Lung (tissue), 12 donors: Measurements from ENCODE around the gene CAPN11. TPM values are rescaled to one million over a fixed set of nuclear protein-coding genes. Genes with fewer than 3 reads are reported as not detected.

Source experiments
- ATAC-seq: fragments of 200-7000 bp; cut with Tn5 transposase; one replicate; pipeline ENCODE4 v1.9.1; 2020; ENCODE audit warnings: moderate number of reproducible peaks; ENCODE audit not compliant: insufficient read depth, low FRiP score
- DNase-seq, 3 donors: peaks; one replicate each; pipeline ENCODE4 v3.0.0-alpha.2; 2013 to 2017
- H3K27ac ChIP-seq, 2 donors: one replicate each; pipeline ENCODE4 v1.5.1; 2013; ENCODE audit warnings: mild to moderate bottlenecking in 2 of 2, moderate library complexity in 2 of 2, control low read depth in 1 of 2, inconsistent platforms in 1 of 2, low read depth in 1 of 2, low read length in 1 of 2
- H3K27me3 ChIP-seq, 3 donors: one replicate each; pipeline ENCODE4 v1.5.1; 2013; ENCODE audit warnings: low read length in 2 of 3; ENCODE audit not compliant: control insufficient read depth in 3 of 3, insufficient read depth in 3 of 3
- H3K36me3 ChIP-seq, 4 donors: one replicate each; pipeline ENCODE4 v1.5.1; 2013; ENCODE audit warnings: low read length in 4 of 4, mild to moderate bottlenecking in 1 of 4, moderate library complexity in 1 of 4; ENCODE audit not compliant: control insufficient read depth in 4 of 4, insufficient read depth in 4 of 4
- H3K4me1 ChIP-seq, 5 donors: one replicate each; pipeline ENCODE4 v1.5.1; 2013; ENCODE audit warnings: low read length in 5 of 5, mild to moderate bottlenecking in 2 of 5, moderate library complexity in 1 of 5; ENCODE audit not compliant: control insufficient read depth in 5 of 5, insufficient read depth in 5 of 5
- H3K4me3 ChIP-seq: one replicate; pipeline ENCODE4 v1.5.1; 2013; ENCODE audit warnings: mild to moderate bottlenecking, control low read depth, moderate library complexity
- H3K9ac ChIP-seq, 2 donors: one replicate each; pipeline ENCODE4 v1.5.1; 2013; ENCODE audit warnings: low read length in 2 of 2, control low read depth in 1 of 2; ENCODE audit not compliant: insufficient read depth in 1 of 2
- H3K9me3 ChIP-seq, 4 donors: one replicate each; pipeline ENCODE4 v1.5.1; 2013; ENCODE audit warnings: low read length in 3 of 4, mild to moderate bottlenecking in 1 of 4, moderate library complexity in 1 of 4; ENCODE audit not compliant: control insufficient read depth in 4 of 4, insufficient read depth in 3 of 4
- CTCF ChIP-seq: IDR thresholded peaks from 2 replicates; pipeline ENCODE4 v1.5.1; 2012; ENCODE audit warnings: mild to moderate bottlenecking; ENCODE audit errors: control extremely low read depth, extremely low read depth
- WGBS, 2 donors: extraction: QIAGEN DNeasy Blood & Tissue Kit; methylation state at CpG; one replicate each; pipeline ENCODE4 v1.1.7; 2013; 5-methylcytosine and 5-hydroxymethylcytosine counted together
- polyA plus RNA-seq, 2 donors: library from polyadenylated mRNA; stranded (reverse); fragments of 200-250 nt; gene quantifications; one replicate each; pipeline ENCODE4 v1.2.1, GENCODE V29; 2013
- total RNA-seq, 2 donors: library from RNA; depleted of rRNA in 1 of 2; stranded (reverse); fragments of >200 nt in 1 of 2; gene quantifications; one replicate each; pipeline ENCODE4 v1.2.1, GENCODE V29; 2014 to 2021
- donor health status: control.
- donor health status: control.
- donor health status: Bipolar disorder and iron deficiency.
- donor health status: healthy.
- donor health status: DM: yes; HTN: yes; CAD: no.

CAPN11 gene
- total and polyA plus RNA-seq, 4 donors, result 0.07 to 0.30 (median 0.15) TPM; not detected in 1

- H3K4me1 ChIP-seq, result peaks cover 0 to 6% (median 0%) of the 10 kb centered on the region in 5 donors
- H3K27ac ChIP-seq, result no peak overlapping the region
- DNase-seq (no peak), ATAC-seq (no peak)
- H3K4me3 ChIP-seq, result no peak overlapping the region
- no peak for TF ChIP-seq CTCF
- H3K9ac ChIP-seq, result no peak overlapping the region
- peaks cover 14 to 41% (median 26%) of the 10 kb centered on the region in 4 donors for H3K36me3 ChIP-seq
- H3K9me3 ChIP-seq, result peaks cover 0 to 1% (median 0%) of the 10 kb centered on the region in 4 donors
- H3K27me3 ChIP-seq, result no peaks in the 10 kb centered on the region
These were observed 12.8 kb upstream of the CAPN11 start for GRCh38 chr6:44145839-44146238.

- no peak for ATAC-seq
- H3K27ac ChIP-seq, result no peak overlapping the region
- no peak for TF ChIP-seq CTCF
- no peak overlapping the region for H3K4me3 ChIP-seq
- WGBS, 2 donors, result 94 to 97% methylated on average over 10 of the region's 10 CpGs
- DNase-seq, result no peak
- H3K9ac ChIP-seq, result no peak overlapping the region
- peaks cover 0 to 1% (median 0%) of the 10 kb centered on the region in 4 donors for H3K9me3 ChIP-seq
- peaks cover 7 to 40% (median 23%) of the 10 kb centered on the region in 4 donors for H3K36me3 ChIP-seq
- peaks cover 0 to 6% (median 0%) of the 10 kb centered on the region in 5 donors for H3K4me1 ChIP-seq
- H3K27me3 ChIP-seq, result no peaks in the 10 kb centered on the region
These were observed 11.9 kb upstream of the CAPN11 start for GRCh38 chr6:44146685-44147084.

- DNase-seq (no peak), ATAC-seq (no peak)
- Histone ChIP-seq H3K4me1 (peaks cover 0 to 6% (median 0%) of the 10 kb centered on the region in 5 donors), H3K27ac (no peak overlapping the region), H3K36me3 (peaks cover 7 to 40% (median 23%) of the 10 kb centered on the region in 4 donors), H3K9me3 (peaks cover 0 to 1% (median 0%) of the 10 kb centered on the region in 4 donors), H3K27me3 (no peaks in the 10 kb centered on the region), H3K4me3 (no peak overlapping the region), H3K9ac (no peak overlapping the region)
- WGBS, 2 donors, result 94 to 95% methylated on average over 7 of the region's 7 CpGs
- TF ChIP-seq CTCF, result no peak
These were observed 11.4 kb upstream of the CAPN11 start for GRCh38 chr6:44147256-44147655.

GRCh38 chr6:44148306-44148705 is 10.3 kb upstream of the CAPN11 start:
- 90 to 94% methylated on average over 9 of the region's 9 CpGs for WGBS, 2 donors

More at GRCh38 chr6:44148306-44148705, 10.3 kb upstream of the CAPN11 start:
- H3K4me3 ChIP-seq, result no peak overlapping the region
- DNase-seq (no peak), ATAC-seq (no peak)
- H3K36me3 ChIP-seq, result peaks cover 7 to 44% (median 22%) of the 10 kb centered on the region in 4 donors
- no peak overlapping the region for H3K9ac ChIP-seq
- no peaks in the 10 kb centered on the region for H3K27me3 ChIP-seq
- H3K4me1 ChIP-seq, result peaks cover 0 to 6% (median 0%) of the 10 kb centered on the region in 5 donors
- H3K9me3 ChIP-seq, result peaks cover 0 to 1% (median 0%) of the 10 kb centered on the region in 4 donors
- no peak for TF ChIP-seq CTCF
- H3K27ac ChIP-seq, result no peak overlapping the region
